HUES48 (cell line): ENCODE data around the gene NOD2.

ENCODE experiments used
- H3K27ac ChIP-seq: one replicate; pipeline ENCODE4 v1.7.0; 2013; ENCODE audit warnings: low read depth, low read length, inconsistent platforms
- H3K27me3 ChIP-seq: 2 replicates; pipeline ENCODE4 v1.6.1; 2013; ENCODE audit warnings: mild to moderate bottlenecking, low read length; ENCODE audit not compliant: control insufficient read depth, insufficient read depth
- H3K36me3 ChIP-seq: 2 replicates; pipeline ENCODE4 v1.6.1; 2013; ENCODE audit warnings: low read length; ENCODE audit not compliant: control insufficient read depth, insufficient read depth
- H3K4me1 ChIP-seq: 2 replicates; pipeline ENCODE4 v1.6.1; 2013; ENCODE audit warnings: mild to moderate bottlenecking, low read length; ENCODE audit not compliant: control insufficient read depth, insufficient read depth
- H3K4me3 ChIP-seq: 2 replicates; pipeline ENCODE4 v1.5.1; 2013; ENCODE audit warnings: mild to moderate bottlenecking, low read depth, low read length
- H3K9ac ChIP-seq: 2 replicates; pipeline ENCODE4 v1.6.1; 2013; ENCODE audit warnings: mild to moderate bottlenecking, low read depth, low read length, moderate library complexity
- H3K9me3 ChIP-seq: 2 replicates; pipeline ENCODE4 v1.6.1; 2013; ENCODE audit warnings: low read length; ENCODE audit not compliant: control insufficient read depth, insufficient read depth

NOD2 gene

DNA sequence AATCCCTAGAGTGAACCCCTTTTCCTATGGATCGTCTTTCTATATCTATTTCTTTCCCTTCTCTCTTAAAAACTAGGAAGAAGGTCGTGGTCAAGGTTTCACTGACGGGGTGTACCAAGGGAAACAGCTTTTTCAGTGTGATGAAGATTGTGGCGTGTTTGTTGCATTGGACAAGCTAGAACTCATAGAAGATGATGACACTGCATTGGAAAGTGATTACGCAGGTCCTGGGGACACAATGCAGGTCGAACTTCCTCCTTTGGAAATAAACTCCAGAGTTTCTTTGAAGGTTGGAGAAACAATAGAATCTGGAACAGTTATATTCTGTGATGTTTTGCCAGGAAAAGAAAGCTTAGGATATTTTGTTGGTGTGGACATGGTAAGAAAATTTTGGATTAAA lies 58.1 kb downstream of the NOD2 start:
- Histone ChIP-seq H3K9ac (no peak overlapping the region), H3K4me1 (peaks cover 8% of the 10 kb centered on the region; the same call in 1 of the 2 replicates), H3K36me3 (peaks cover 14% of the 10 kb centered on the region; the same call in 1 of the 2 replicates), H3K9me3 (no peaks in the 10 kb centered on the region), H3K27ac (no peak overlapping the region), H3K4me3 (no peak overlapping the region), H3K27me3 (no peaks in the 10 kb centered on the region)

DNA sequence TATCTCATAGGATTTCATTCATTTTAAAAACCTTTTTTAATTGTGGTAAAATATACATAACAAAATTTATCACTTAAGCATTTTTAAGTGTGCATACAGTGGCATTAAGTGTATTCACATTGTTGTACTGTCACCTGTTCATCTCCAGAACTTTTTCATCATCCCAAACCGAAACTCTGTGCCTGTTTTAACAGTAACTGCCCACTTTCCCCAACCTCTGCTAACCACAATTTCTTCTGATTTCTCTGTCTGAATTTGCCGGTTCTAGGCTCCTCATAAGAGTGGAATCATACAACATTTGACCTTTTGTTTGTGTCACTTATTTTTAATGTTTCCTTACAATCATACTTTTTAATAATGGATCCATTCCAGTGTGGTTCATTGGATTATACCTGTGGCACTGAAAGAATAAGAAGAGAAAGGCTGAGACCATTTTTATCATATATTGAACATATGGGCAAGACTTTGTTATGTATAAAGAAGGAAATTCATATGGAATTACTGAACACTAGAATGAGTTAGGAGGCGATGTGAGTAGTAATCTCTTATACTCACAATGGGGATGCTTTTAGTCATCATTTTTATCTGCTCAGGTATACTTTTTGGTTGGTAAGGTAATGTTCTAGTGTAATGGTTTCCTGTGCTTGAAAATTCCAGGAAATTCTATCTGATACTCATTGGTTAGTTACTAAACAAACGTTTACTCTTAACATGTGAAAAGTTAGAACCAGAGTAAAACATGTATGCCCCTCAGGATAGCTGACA lies 59.2 kb downstream of the NOD2 start:
- Histone ChIP-seq H3K36me3 (peaks cover 14% of the 10 kb centered on the region; the same call in 1 of the 2 replicates), H3K9ac (no peak overlapping the region), H3K27ac (no peak overlapping the region), H3K27me3 (no peaks in the 10 kb centered on the region), H3K9me3 (no peaks in the 10 kb centered on the region), H3K4me1 (peaks cover 2% of the 10 kb centered on the region; the same call in 1 of the 2 replicates), H3K4me3 (no peak overlapping the region)

DNA sequence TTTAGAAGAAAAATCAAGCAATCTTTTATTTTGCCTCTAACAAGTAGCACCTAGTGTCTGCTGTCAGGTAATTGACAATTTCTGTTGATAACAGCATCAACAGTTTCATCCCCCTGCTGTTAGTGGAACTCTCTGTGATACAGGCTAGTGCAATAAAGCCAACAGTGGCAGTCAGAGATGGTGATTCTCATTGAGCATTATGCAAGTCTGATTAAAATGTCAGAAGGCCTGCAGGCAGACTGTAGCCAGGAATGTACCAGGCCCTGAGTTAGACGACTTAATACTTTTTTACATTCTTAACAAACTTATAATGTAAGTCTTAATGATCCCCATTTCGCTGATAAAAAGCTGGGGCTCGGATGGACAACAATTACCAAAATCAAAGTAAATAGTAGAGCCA lies 63.1 kb downstream of the NOD2 start:
- Histone ChIP-seq H3K4me1 (no peaks in the 10 kb centered on the region), H3K36me3 (0 out of 2 replicates have a peak, but pooled peaks cover 6% of the 10 kb centered on the region), H3K9me3 (no peaks in the 10 kb centered on the region), H3K27me3 (no peaks in the 10 kb centered on the region), H3K9ac (no peak overlapping the region), H3K4me3 (no peak overlapping the region), H3K27ac (no peak overlapping the region)

- H3K27ac ChIP-seq = no peak overlapping the region
- no peak overlapping the region for H3K4me3 ChIP-seq
- H3K36me3 ChIP-seq = no peaks in the 10 kb centered on the region
- no peaks in the 10 kb centered on the region for H3K4me1 ChIP-seq
- H3K9me3 ChIP-seq = no peaks in the 10 kb centered on the region
- no peaks in the 10 kb centered on the region for H3K27me3 ChIP-seq
- H3K9ac ChIP-seq = no peak overlapping the region
These were observed 67.9 kb downstream of the NOD2 start for GRCh38 chr16:50761267-50761666.

GRCh38 chr16:50762241-50762640 lies 68.8 kb downstream of the NOD2 start:
- no peaks in the 10 kb centered on the region; the same call in 1 of the 2 replicates for H3K9me3 ChIP-seq
- H3K27me3 ChIP-seq = no peaks in the 10 kb centered on the region
- no peak overlapping the region for H3K9ac ChIP-seq
- no peaks in the 10 kb centered on the region for H3K36me3 ChIP-seq
- H3K27ac ChIP-seq = no peak overlapping the region
- H3K4me1 ChIP-seq = no peaks in the 10 kb centered on the region
- H3K4me3 ChIP-seq = no peak overlapping the region

DNA sequence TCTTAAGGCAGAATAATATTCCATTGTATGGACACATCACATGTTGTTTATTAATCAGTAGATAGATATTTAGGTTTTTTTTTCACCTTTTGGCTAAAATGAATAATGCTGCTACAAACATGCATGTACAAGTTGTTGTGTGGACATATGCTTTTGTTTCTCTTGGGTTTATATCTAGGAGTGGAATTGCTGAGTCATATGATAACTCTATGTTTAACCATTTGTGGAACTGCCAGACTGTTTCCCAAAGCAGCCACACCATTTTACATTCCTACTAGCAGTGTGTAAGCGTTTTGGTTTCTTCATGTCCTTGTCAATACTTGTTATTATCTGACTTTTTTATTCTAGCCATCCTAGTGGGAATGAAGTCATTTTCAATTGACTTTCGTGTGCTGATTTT lies 69.8 kb downstream of the NOD2 start:
- Histone ChIP-seq H3K4me1 (no peaks in the 10 kb centered on the region), H3K36me3 (no peaks in the 10 kb centered on the region), H3K27me3 (no peaks in the 10 kb centered on the region), H3K9me3 (no peaks in the 10 kb centered on the region; the same call in 1 of the 2 replicates), H3K9ac (no peak overlapping the region), H3K27ac (no peak overlapping the region), H3K4me3 (no peak overlapping the region)

DNA sequence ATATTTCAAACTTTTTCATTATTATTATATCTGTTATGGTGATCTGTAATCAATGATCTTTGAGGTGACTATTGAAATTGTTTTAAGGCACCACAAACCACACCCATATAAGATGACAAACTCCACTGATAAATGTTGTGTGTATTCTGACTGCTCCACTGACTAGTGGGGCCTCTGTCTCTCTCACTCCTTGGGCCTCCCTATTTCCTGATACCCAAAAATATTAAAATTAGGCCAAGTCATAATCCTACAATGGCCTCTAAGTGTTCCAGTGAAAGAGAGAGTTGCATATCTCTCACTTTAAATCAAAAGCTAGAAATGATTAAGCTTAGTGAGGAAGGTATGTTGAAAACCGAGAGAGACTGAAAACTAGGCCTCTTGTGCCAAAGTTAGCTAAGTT lies 71.9 kb downstream of the NOD2 start:
- H3K4me1 ChIP-seq = no peaks in the 10 kb centered on the region
- no peaks in the 10 kb centered on the region; the same call in 1 of the 2 replicates for H3K9me3 ChIP-seq
- H3K9ac ChIP-seq = no peak overlapping the region
- H3K27ac ChIP-seq = no peak overlapping the region
- H3K4me3 ChIP-seq = no peak overlapping the region
- H3K27me3 ChIP-seq = no peaks in the 10 kb centered on the region
- no peaks in the 10 kb centered on the region for H3K36me3 ChIP-seq

GRCh38 chr16:50765861-50766260 lies 72.5 kb downstream of the NOD2 start:
- Histone ChIP-seq H3K27ac (no peak overlapping the region), H3K36me3 (no peaks in the 10 kb centered on the region), H3K4me1 (no peaks in the 10 kb centered on the region), H3K9me3 (no peaks in the 10 kb centered on the region; the same call in 1 of the 2 replicates), H3K4me3 (no peak overlapping the region), H3K27me3 (no peaks in the 10 kb centered on the region), H3K9ac (no peak overlapping the region)

DNA sequence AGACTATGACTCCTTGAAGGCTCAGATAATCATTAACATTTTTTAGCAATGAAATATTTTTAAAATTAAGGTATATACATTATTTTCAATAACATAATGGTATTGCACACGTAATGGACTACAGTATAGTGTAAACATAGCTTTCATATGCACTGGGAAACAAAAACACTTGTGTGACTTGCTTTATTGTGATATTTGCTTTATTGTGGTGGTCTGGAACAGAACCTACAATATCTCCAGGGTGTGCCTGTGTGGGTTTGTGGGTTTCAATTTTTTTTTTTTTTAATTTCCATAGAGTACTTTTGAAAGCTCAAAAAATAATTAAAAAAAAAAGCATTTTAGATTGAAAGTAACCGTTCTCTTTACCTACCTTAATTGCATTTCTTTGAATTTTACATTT lies 73.8 kb downstream of the NOD2 start:
- no peaks in the 10 kb centered on the region for H3K36me3 ChIP-seq
- H3K27me3 ChIP-seq = no peaks in the 10 kb centered on the region
- H3K9me3 ChIP-seq = no peaks in the 10 kb centered on the region; the same call in 1 of the 2 replicates

GRCh38 chr16:50771366-50771765 lies 78.0 kb downstream of the NOD2 start:
- H3K9me3 ChIP-seq = no peaks in the 10 kb centered on the region; the same call in 1 of the 2 replicates
- H3K9ac ChIP-seq = no peak overlapping the region
- H3K27me3 ChIP-seq = no peaks in the 10 kb centered on the region
- H3K36me3 ChIP-seq = no peaks in the 10 kb centered on the region
- no peaks in the 10 kb centered on the region for H3K4me1 ChIP-seq
- H3K4me3 ChIP-seq = no peak overlapping the region
- no peak overlapping the region for H3K27ac ChIP-seq

More for the DNA sequence above, 73.8 kb downstream of the NOD2 start:
- Histone ChIP-seq H3K4me3 (no peak overlapping the region), H3K4me1 (no peaks in the 10 kb centered on the region), H3K9ac (no peak overlapping the region), H3K27ac (no peak overlapping the region)

- Histone ChIP-seq H3K27ac (no peak overlapping the region), H3K27me3 (no peaks in the 10 kb centered on the region), H3K4me1 (no peaks in the 10 kb centered on the region), H3K4me3 (no peak overlapping the region), H3K9ac (no peak overlapping the region), H3K9me3 (no peaks in the 10 kb centered on the region), H3K36me3 (no peaks in the 10 kb centered on the region)
These were observed 81.0 kb downstream of the NOD2 start for GRCh38 chr16:50774405-50774804.
